H1 (cell line): ENCODE results near the gene CHPT1. TPM values are rescaled to one million over a fixed set of nuclear protein-coding genes. Genes with fewer than 3 reads are reported as not detected.

Experiments
- CTCF ChIA-PET: fragments of 300-600 bp; sonication (Branson Sonifier 250); formaldehyde crosslinking; loops from one replicate; lab custom pipeline; 2021; ENCODE audit not compliant: partially characterized antibody; lab: Charles Lee
- POLR2A ChIA-PET: fragments of 300-600 bp; sonication (Branson Sonifier 250); formaldehyde crosslinking; loops from one replicate; lab custom pipeline; 2021; ENCODE audit warnings: inconsistent platforms; ENCODE audit not compliant: partially characterized antibody; lab: Charles Lee
- DNase-seq, 2 experiments: peaks; one replicate each; pipeline versions ENCODE4 v3.0.0 to v3.0.0-alpha.2; 2010 to 2022; ENCODE audit warnings: low spot score in 2 of 2, low read depth in 1 of 2, mixed read lengths in 1 of 2
- FAIRE-seq: peaks from 2 replicates; lab custom pipeline; 2011; peaks lifted over from hg19 to GRCh38; lab: Jason Lieb, UNC
- H2AFZ ChIP-seq: 2 replicates; pipeline ENCODE4 v1.8.1; 2012; ENCODE audit warnings: low read length, inconsistent platforms
- H2AK5ac ChIP-seq: 2 replicates; pipeline ENCODE4 v1.6.1; 2013; ENCODE audit warnings: low read depth, low read length
- H2BK120ac ChIP-seq: replicated peaks from 2 replicates; pipeline ENCODE3; 2013; ENCODE audit warnings: low read depth, low read length, inconsistent platforms
- H2BK12ac ChIP-seq: 2 replicates; pipeline ENCODE4 v1.6.1; 2013; ENCODE audit warnings: low read depth, low read length
- H2BK15ac ChIP-seq: 2 replicates; pipeline ENCODE4 v1.6.1; 2013; ENCODE audit warnings: low read length
- H2BK20ac ChIP-seq: 2 replicates; pipeline ENCODE4 v1.6.1; 2013; ENCODE audit warnings: low read length
- H2BK5ac ChIP-seq: 2 replicates; pipeline ENCODE4 v1.6.1; 2013; ENCODE audit warnings: low read depth, low read length
- H3K14ac ChIP-seq: 2 replicates; pipeline ENCODE4 v1.6.1; 2013; ENCODE audit warnings: inconsistent platforms; ENCODE audit not compliant: insufficient read length
- H3K18ac ChIP-seq: 2 replicates; pipeline ENCODE4 v1.6.1; 2013; ENCODE audit warnings: low read length; ENCODE audit errors: extremely low read depth
- H3K23ac ChIP-seq: 2 replicates; pipeline ENCODE4 v1.6.1; 2013; ENCODE audit warnings: inconsistent platforms; ENCODE audit not compliant: insufficient read length
- H3K23me2 ChIP-seq: 2 replicates; pipeline ENCODE4 v1.6.1; 2013; ENCODE audit warnings: low read depth, low read length
- H3K27ac ChIP-seq: 2 replicates; pipeline ENCODE4 v1.6.1; 2011; ENCODE audit warnings: low read depth, low read length, inconsistent platforms
- H3K27me3 ChIP-seq, 4 experiments: replicated peaks in 1 of 4; 1 replicate in 1 of 4; 2 replicates in 3 of 4; pipeline versions ENCODE4 v1.6.1 to v1.8.1; 2011 to 2013; ENCODE audit warnings: low read length in 3 of 4, mild to moderate bottlenecking in 3 of 4, inconsistent platforms in 2 of 4, mixed read lengths in 2 of 4, moderate library complexity in 1 of 4; ENCODE audit not compliant: control insufficient read depth in 3 of 4, insufficient read depth in 3 of 4; ENCODE audit errors: extremely low read depth in 1 of 4
- H3K36me3 ChIP-seq, 4 experiments: 2 replicates each; pipeline versions ENCODE4 v1.6.1 to v1.8.1; 2011 to 2013; ENCODE audit warnings: mild to moderate bottlenecking in 4 of 4, low read length in 3 of 4, moderate library complexity in 2 of 4, control low read depth in 1 of 4, inconsistent platforms in 1 of 4; ENCODE audit not compliant: insufficient read depth in 4 of 4, control insufficient read depth in 2 of 4
- H3K4ac ChIP-seq: replicated peaks from 2 replicates; pipeline ENCODE3; 2013; ENCODE audit warnings: low read length, low read depth, mixed read lengths, inconsistent platforms; ENCODE audit not compliant: insufficient read length
- H3K4me1 ChIP-seq, 4 experiments: replicated peaks in 1 of 4; 1 replicate in 1 of 4; 2 replicates in 3 of 4; pipeline versions ENCODE4 v1.6.1 to v1.8.1; 2011 to 2013; ENCODE audit warnings: low read length in 3 of 4, inconsistent platforms in 2 of 4, mixed read lengths in 1 of 4; ENCODE audit not compliant: insufficient read depth in 4 of 4, control insufficient read depth in 3 of 4
- H3K4me2 ChIP-seq, 2 experiments: 2 replicates each; pipeline versions ENCODE4 v1.6.1 to v1.8.1; 2011 to 2013; ENCODE audit warnings: low read depth in 2 of 2, low read length in 2 of 2, control low read depth in 1 of 2, inconsistent platforms in 1 of 2, mild to moderate bottlenecking in 1 of 2; ENCODE audit not compliant: insufficient read depth in 1 of 2
- H3K4me3 ChIP-seq, 4 experiments: fragments of 200-600, 300-600 bp in 1 of 4; sonication (generic), shearing (Covaris generic), sonication (Bioruptor Twin) in 1 of 4; 2 replicates each; pipeline versions ENCODE4 v1.5.1 to v1.8.1; 2011 to 2016; ENCODE audit warnings: low read length in 4 of 4, low read depth in 3 of 4, control low read depth in 2 of 4, inconsistent platforms in 2 of 4, mild to moderate bottlenecking in 2 of 4, mixed read lengths in 1 of 4, moderate library complexity in 1 of 4; ENCODE audit not compliant: insufficient read depth in 2 of 4; ENCODE audit errors: extremely low read depth in 1 of 4
- H3K56ac ChIP-seq: replicated peaks from 2 replicates; pipeline ENCODE3; 2013; ENCODE audit warnings: low read depth, mild to moderate bottlenecking, mixed read lengths, low read length, inconsistent platforms; ENCODE audit not compliant: insufficient read length
- H3K79me1 ChIP-seq: 2 replicates; pipeline ENCODE4 v1.6.1; 2013; ENCODE audit warnings: low read depth, low read length, control low read depth
- H3K79me2 ChIP-seq, 2 experiments: 2 replicates each; pipeline versions ENCODE4 v1.6.1 to v1.8.1; 2012 to 2013; ENCODE audit warnings: low read length in 2 of 2, mild to moderate bottlenecking in 2 of 2, inconsistent platforms in 1 of 2; ENCODE audit not compliant: insufficient read depth in 2 of 2, control insufficient read depth in 1 of 2
- H3K9ac ChIP-seq, 4 experiments: replicated peaks in 1 of 4; 1 replicate in 1 of 4; 2 replicates in 3 of 4; pipeline versions ENCODE4 v1.6.1 to v1.8.1; 2011 to 2013; ENCODE audit warnings: low read depth in 3 of 4, low read length in 3 of 4, control low read depth in 2 of 4, mild to moderate bottlenecking in 2 of 4, moderate library complexity in 2 of 4, inconsistent platforms in 1 of 4; ENCODE audit errors: extremely low read depth in 1 of 4
- H3K9me3 ChIP-seq, 2 experiments: 2 replicates each; pipeline versions ENCODE4 v1.6.1 to v1.8.1; 2012 to 2013; ENCODE audit warnings: mild to moderate bottlenecking in 2 of 2, moderate library complexity in 2 of 2, control low read depth in 1 of 2, inconsistent platforms in 1 of 2, low read depth in 1 of 2, low read length in 1 of 2, mixed read lengths in 1 of 2; ENCODE audit not compliant: insufficient read depth in 2 of 2
- H4K20me1 ChIP-seq, 2 experiments: replicated peaks in 1 of 2; 2 replicates each; pipeline versions ENCODE3 to v1.8.1; 2011 to 2013; ENCODE audit warnings: inconsistent platforms in 2 of 2, low read length in 2 of 2, mild to moderate bottlenecking in 1 of 2; ENCODE audit not compliant: insufficient read depth in 2 of 2, control insufficient read depth in 1 of 2
- H4K5ac ChIP-seq: 2 replicates; pipeline ENCODE4 v1.6.1; 2013; ENCODE audit warnings: low read length, low read depth, mixed read lengths, inconsistent platforms; ENCODE audit not compliant: insufficient read length
- H4K8ac ChIP-seq: 2 replicates; pipeline ENCODE4 v1.8.0; 2013; ENCODE audit warnings: mild to moderate bottlenecking, moderate library complexity, low read length, inconsistent platforms; ENCODE audit not compliant: insufficient read depth; ENCODE audit errors: extremely low read depth
- H4K91ac ChIP-seq: replicated peaks from 2 replicates; pipeline ENCODE3; 2013; ENCODE audit warnings: low read length, mixed read lengths, inconsistent platforms; ENCODE audit not compliant: insufficient read length
- ASH2L ChIP-seq: fragments of 200-600, 300-600 bp; sonication (generic); IDR thresholded peaks from one replicate; pipeline ENCODE4 v1.7.1; 2017; ENCODE audit warnings: low read length
- EP300 ChIP-seq, 2 experiments: IDR thresholded peaks; 1 replicate in 1 of 2; 2 replicates in 1 of 2; pipeline ENCODE4 v1.6.1; 2011 to 2012; ENCODE audit warnings: low read depth in 2 of 2, low read length in 2 of 2, mild to moderate bottlenecking in 2 of 2, borderline replicate concordance in 1 of 2, inconsistent platforms in 1 of 2, moderate library complexity in 1 of 2
- GTF2F1 ChIP-seq: IDR thresholded peaks from 2 replicates; pipeline ENCODE4 v1.6.1; 2012; ENCODE audit warnings: low read depth, low read length, improper control_type of control experiment, borderline replicate concordance
- RNF2 ChIP-seq: fragments of 200-900, 300-1000 bp; sonication (generic); IDR thresholded peaks from 2 replicates; pipeline ENCODE4 v1.7.1; 2016; ENCODE audit warnings: borderline replicate concordance, low read depth, mild to moderate bottlenecking, antibody characterized with exemption, low read length; ENCODE audit not compliant: poor library complexity, severe bottlenecking; ENCODE audit errors: missing control alignments
- SP4 ChIP-seq: IDR thresholded peaks from 2 replicates; pipeline ENCODE4 v1.6.1; 2012; ENCODE audit warnings: low read length, inconsistent platforms
- SUZ12 ChIP-seq: fragments of 200-600 bp; sonication (generic); IDR thresholded peaks from 2 replicates; pipeline ENCODE4 v1.6.1; 2012; ENCODE audit warnings: mild to moderate bottlenecking, inconsistent platforms, low read length, moderate library complexity, mixed read lengths
- YY1 ChIP-seq: IDR thresholded peaks from 2 replicates; pipeline ENCODE4 v1.6.1; 2011; ENCODE audit warnings: low read depth, mild to moderate bottlenecking, low read length
- WGBS, 2 experiments: shearing (Covaris generic) in 1 of 2; methylation state at CpG; one replicate each; pipeline versions ENCODE4 v1.1.6 to v1.1.7; 2013 to 2015; ENCODE audit warnings: low lambda C conversion rate in 2 of 2, mixed read lengths in 2 of 2, inconsistent platforms in 1 of 2, low coverage in 1 of 2, missing lambda C conversion rate in 1 of 2; ENCODE audit not compliant: insufficient replicate concordance in 2 of 2, insufficient coverage in 1 of 2, insufficient read length in 1 of 2; ENCODE audit errors: extremely low coverage in 1 of 2, missing lambda C conversion rate in 1 of 2; 5-methylcytosine and 5-hydroxymethylcytosine counted together
- polyA plus RNA-seq, 7 experiments: library from polyadenylated mRNA; depleted of rRNA in 3 of 7; stranded (reverse) in 5 of 7; unstranded in 2 of 7; fragments of >200 nt in 5 of 7; fragments of 200-250 nt in 2 of 7; gene quantifications; 1 replicate in 5 of 7; 2 replicates in 1 of 7; 4 replicates in 1 of 7; pipeline versions ENCODE4 v1.2.1 to v1.2.3, GENCODE V29; 2011 to 2013; ENCODE audit warnings: missing spikeins in 2 of 7, mixed read lengths in 2 of 7
- total RNA-seq: library from RNA; stranded (reverse); fragmentation: NEBNext Ultra II Directional; extraction: Animal tissue kit (Norgen Biotek cat#: 25700); gene quantifications from 2 replicates; pipeline ENCODE4 v1.2.1, GENCODE V29; 2021

The CHPT1 gene
- total and polyA plus RNA-seq, 2 of the 8 experiments (the other 6 are each of a cell fraction or from before 2014, with no cell fraction given) = 13.3 to 22.5 TPM

DNA sequence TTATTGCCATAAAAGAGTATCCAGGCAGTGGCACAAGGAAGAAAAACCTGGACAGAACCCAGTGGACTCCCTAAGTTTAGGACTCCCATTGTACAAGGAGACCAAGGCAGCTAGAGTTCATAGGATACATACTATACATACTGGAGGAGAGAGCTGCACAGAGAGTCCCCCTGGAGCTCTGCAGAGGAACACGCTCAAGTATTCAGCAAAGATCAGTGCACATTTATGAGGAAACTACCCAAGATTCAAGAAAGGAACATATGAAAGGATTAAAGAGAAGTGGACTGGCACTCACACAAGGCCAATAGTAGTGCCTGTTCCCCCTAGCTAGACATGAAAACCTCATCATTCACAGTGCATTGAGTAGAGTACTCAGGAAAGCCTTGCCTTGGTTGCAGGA, 43.0 kb upstream of the CHPT1 start:
- Histone ChIP-seq H3K4ac (no peak overlapping the region), H3K23ac (no peak overlapping the region), H2AK5ac (no peak overlapping the region), H4K8ac (no peak overlapping the region), H2AFZ (no peak overlapping the region), H4K20me1 (no peaks in the 10 kb centered on the region), H3K27ac (no peak overlapping the region), H3K79me1 (no peaks in the 10 kb centered on the region), H2BK15ac (no peak overlapping the region), H3K4me3 (no peak overlapping the region), H3K23me2 (no peaks in the 10 kb centered on the region), H4K5ac (no peak overlapping the region), H4K91ac (no peak overlapping the region), H2BK5ac (no peak overlapping the region), H3K14ac (no peak overlapping the region), H3K4me1 (no peaks in the 10 kb centered on the region), H3K79me2 (no peaks in the 10 kb centered on the region), H2BK12ac (no peak overlapping the region), H3K4me2 (no peak overlapping the region), H2BK20ac (no peak overlapping the region), H3K9me3 (no peaks in the 10 kb centered on the region), H3K27me3 (no peaks in the 10 kb centered on the region), H3K18ac (no peak overlapping the region), H3K9ac (no peak overlapping the region), H2BK120ac (no peak overlapping the region), H3K36me3 (no peaks in the 10 kb centered on the region; a peak in 1 of 8 replicates), H3K56ac (no peak overlapping the region)
- WGBS, 2 experiments = 86% methylated on average over 1 of the region's 1 CpG; no CpG with 5 or more reads in 1 of the 2 experiments
- CTCF ChIA-PET = interaction anchor here (0.6 to 1.4 kb wide), 3 partner anchors 105 to 218 kb away, joined by 4 to 5 read pairs (median 4); no protein-coding TSS in a partner anchor
- POLR2A ChIA-PET = no interaction called here
- DNase-seq = no peak
- no peak for FAIRE-seq
- TF ChIP-seq YY1 (no peak), SP4 (no peak), SUZ12 (no peak), RNF2 (no peak), ASH2L (no peak), GTF2F1 (no peak), EP300 (IDR thresholded peaks at IDR 0.05; ENCODE audit: borderline replicate concordance in 1 of 2, low read depth in 2 of 2, low read length in 2 of 2) (no peak)
